CD4-positive, alpha-beta T cell treated with Interleukin-21 for 1 hour (primary cell): ENCODE results near the gene MARF1.
"Not testable (repeated sequence)": the region's sequence is repeated elsewhere in the genome, so short reads cannot be mapped to it uniquely, and the experiment has no call there.

ENCODE experiments used
- DNase-seq: peaks from one replicate; pipeline ENCODE4 v3.0.0-alpha.2; 2020

The MARF1 gene

DNA sequence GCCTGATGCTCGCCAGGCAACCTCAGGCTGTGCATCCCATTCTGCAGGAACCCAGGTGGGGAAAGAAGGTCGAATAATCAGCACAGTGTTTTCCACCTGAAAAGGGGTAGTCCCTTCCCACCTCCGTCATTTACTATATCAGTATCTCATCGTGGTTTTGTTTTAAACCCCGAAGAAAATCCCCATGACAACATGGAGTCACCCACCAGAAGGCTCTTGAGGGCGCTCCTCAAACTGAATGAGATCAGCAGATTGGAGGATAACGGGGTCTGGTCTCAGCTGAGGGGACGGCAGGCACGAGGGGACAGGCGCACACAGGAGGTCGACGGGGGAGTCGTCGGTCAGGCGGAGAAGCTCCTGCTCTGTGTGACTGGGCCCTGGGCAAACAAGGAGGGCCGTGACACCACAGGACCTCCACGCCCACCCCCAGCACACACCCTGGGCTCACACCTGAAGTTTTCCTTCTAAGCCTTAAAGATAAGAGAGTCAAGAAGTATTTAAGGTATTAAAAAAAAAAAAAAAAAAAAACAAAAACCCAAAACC lies 44.2 kb downstream of the MARF1 start:
- DNase-seq, result no peak

DNA sequence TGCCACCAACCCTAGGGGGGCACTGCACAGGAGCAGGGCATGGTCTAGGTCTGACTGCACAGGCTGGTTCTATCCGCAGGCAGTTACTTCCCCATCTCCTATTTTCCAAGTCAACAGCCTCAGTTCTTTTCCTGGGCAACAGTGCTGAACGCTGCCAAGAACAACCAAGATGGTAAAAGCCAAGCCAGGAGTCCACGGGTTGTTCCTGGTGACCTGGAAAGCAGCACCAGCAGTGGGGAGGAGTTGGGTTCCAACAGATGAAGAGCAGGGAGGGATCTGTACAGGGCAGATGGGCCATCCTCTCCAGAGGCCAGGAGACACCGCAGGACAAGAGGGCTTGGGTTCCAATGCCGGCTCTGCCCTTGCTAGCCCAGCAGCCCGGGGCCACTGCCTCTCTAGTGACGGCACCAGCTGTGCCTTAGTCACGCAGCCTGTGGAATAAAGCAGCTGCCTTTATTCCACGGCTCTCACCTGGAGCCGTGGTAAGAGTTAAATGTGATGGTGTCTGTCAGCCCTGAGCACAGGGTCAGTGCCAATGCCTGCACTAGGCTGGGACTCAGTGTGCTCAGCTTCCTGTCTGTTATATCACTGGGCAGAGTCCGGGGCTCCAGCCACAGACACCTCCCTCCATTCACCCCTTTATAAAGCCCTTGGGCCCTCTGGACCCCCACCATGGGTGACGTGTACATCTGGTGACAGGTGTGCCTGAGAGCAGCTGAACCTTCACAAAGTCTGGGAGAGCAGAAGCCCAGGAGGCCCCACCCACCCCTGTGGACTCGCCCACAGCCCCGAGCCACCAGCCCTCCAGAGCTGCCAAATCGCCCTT lies 44.9 kb downstream of the MARF1 start:
- DNase-seq, result no peak

DNA sequence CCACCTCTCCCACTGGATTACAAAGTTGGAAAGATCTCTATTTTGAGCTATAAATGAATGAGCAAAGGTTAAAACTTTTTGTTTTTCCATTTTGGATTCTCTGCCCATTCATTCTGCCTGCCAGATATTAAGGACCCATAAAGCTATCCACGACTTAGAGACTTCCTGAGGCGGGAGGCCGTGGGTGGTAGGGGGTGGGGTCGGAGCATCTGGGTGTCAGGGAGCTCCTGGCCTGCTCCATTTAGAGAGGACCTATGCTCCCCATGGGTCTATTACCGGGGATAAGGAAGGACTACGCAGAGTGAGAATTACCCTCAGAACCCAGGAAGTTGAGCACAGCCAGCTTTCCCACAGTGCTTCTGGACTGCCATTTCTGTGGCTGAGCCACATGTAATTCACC lies 45.8 kb downstream of the MARF1 start:
- no peak for DNase-seq

DNA sequence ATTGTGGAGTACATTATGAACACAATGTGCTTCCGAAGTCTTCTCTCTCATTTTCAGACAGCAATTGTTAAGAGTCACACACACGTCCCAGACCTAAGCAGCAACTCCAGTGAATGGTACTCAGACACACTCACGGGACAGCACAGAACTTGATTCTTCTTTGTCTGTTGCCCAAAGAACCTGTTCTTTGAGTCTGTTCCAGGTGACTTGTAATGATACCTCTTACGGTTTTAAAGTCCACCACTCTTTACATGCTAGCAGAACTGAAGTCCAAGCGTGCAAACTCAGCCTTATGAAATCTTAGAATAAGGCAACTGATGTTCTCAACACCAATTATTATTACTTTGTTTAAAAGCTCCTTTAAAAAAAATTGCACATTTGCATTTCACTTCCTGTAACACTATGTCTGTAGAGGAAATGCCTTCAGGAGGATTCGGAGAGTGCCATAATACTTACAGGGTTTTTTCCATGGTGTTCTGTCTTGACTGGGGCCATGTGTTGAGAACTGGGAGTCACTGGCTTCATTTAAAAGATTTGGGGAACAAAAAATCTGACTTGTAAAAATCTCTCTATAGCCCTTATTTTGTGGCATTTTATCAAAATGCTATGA lies 48.1 kb downstream of the MARF1 start:
- DNase-seq, result no peak

DNA sequence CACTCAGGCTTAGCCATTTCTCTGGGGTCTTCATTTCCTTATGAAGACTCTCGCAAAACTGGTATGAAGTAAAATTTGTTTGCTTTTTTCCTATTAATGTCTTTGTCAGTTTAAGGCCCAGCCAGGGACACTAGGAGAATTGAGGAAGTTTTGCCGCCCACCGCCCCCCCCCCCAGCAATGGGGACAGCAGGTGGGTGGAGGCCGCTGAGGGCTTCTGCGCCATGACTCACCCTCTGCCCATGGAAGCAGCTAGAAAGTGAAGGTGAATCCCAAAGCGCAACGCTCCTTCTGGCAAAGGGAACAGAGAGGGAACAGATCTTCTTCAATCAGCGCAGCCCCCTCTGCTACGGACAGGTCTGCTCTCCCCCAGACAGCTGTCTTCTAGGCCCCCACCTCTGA lies 49.7 kb downstream of the MARF1 start:
- DNase-seq, result no peak

DNA sequence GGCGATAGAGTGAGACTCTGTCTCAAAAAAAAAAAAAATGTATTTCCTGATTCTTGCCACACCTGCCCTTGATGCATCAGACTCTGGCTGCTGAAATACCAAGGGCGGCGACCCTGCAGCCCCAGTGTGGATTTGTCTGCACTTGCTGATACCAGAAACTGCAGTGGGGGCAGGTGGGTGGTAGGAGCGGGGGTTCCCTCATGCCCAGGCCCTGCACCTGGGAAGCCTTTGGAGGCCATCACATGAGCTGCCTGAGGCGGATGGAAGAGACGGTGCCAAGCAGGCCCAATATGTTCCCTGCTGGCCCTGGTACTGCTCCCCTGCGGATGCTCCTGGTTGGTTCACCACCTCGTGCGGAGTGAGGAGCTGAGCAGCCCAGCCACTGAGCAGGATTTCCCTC lies 50.6 kb downstream of the MARF1 start:
- DNase-seq, result peak; percentile 11

DNA sequence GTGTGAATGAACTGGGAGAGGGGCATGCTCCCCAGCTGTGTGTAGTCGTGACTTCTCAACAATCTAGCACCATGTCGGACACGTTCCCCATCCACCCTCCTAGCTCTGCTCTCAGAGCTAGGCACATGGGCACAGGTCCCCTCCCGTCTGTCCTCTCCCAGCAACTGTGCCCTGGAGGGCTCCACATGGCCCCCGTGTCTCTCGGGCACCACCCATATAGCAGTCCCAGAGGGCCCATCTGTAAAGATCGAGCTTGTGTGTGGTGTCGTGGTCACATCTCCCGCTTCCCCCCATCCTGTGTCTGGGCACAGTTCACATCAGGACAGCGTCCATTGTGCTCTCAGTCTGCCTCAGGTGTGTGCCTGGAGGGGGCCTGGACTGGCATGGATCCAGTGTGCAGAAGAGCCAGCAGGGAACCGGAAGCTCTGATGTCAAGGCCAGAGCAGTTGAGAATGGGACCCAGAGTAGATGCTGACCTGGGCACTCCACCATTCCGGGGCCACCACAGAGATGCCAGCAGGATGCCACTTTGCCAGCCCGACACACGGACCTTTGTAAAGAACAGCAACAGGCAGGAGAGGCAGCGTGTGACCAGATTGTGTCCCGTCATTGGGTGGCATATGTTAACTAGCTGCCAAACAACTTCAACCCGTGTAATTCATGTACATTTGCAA lies 55.7 kb downstream of the MARF1 start:
- DNase-seq, result no peak

GRCh38 chr16:15586716-15587115 lies 56.2 kb downstream of the MARF1 start:
- no peak for DNase-seq

- no peak for DNase-seq
These were observed 57.0 kb downstream of the MARF1 start for GRCh38 chr16:15585956-15586355.

- no peak for DNase-seq
These were observed 59.4 kb downstream of the MARF1 start for GRCh38 chr16:15583526-15583925.

GRCh38 chr16:15581127-15581815 lies 61.7 kb downstream of the MARF1 start:
- no peak for DNase-seq

DNA sequence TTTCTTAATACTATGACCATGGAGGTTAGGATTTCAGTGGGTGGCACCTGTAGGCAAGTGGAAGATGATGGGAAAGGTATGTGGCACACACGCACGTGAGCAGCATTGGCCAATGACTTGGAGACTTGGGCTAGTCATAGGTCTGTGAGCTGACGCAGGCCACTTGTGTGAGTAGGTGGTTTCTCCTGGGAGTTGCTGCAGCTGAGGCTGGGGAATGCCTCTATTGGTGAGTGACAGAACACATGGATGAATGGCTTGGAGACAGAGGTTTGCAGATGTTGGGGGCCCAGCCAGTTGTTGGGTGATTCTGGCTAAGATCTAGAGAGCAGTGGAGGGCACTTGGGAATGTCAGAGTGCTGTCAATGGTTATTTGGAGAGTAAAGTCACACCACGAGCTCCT lies 64.1 kb downstream of the MARF1 start:
- no peak for DNase-seq

DNA sequence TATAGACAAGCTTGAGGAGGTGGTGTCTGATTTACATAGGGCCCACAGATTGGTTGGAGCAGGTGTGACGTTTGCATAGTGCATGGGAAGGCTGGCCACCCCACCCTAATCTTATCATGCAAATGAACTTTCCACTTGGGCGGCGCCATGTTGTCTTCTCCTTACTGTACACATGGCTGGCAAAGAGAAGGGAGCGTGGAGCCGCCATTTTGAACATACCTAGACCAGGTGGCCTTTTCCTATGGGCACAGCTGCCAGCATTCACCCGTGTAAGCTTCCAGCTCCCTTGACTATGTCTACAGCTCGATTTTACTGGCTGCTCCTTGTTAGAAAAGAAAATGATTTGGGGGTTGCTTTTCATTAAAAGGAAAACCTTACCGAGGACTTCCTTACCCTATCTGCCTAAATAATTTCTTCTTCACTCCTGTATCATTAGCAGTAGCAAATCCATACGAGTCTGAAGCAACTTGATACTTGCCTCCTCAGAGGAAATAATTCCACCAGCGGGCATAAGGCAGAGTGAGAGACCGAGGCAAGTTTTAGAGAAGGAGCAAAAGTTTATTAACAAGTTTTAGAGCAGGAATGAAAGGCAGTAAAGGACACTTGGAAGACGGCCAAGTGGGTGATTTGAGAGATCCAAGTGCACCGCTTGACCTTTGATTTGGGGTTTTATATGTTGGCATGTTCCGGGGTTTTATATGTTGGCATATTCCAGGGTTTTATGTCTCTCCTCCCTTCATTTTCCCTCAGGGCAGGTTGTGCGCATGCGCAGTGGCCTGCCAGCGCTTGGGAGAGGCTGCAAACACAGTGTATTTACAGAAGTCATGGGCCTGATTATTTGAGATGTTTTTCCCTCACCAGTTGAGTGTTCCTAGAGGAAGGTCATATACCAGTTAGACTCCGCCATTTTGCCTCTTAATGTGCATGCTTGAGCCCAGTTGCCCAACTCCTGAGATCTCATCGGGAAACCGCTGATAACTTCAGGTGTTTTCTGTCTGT lies 65.7 kb downstream of the MARF1 start:
- DNase-seq, result no peak

- DNase-seq, result no peak
These were observed 67.5 kb downstream of the MARF1 start for GRCh38 chr16:15575293-15576049.

DNA sequence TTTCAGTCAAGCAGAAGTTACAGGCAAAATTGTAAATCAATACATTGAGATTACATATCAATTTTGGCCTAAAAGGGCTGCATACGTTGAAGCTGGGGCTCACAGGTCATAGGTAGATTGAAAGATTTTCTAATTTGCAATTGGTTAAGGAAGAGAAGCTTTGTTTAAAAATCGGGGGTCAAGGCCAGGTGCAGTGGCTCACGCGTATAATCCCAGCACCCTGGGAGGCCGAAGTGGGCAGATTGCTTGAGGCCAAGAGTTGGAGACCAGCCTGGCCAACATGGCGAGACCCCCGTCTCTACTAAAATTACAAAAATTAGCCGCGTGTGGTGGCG lies 68.4 kb downstream of the MARF1 start:
- no peak for DNase-seq

GRCh38 chr16:15573896-15574613 lies 68.9 kb downstream of the MARF1 start:
- not testable (repeated sequence) for DNase-seq

- DNase-seq, result no peak
These were observed 69.6 kb downstream of the MARF1 start for GRCh38 chr16:15573274-15573895.

DNA sequence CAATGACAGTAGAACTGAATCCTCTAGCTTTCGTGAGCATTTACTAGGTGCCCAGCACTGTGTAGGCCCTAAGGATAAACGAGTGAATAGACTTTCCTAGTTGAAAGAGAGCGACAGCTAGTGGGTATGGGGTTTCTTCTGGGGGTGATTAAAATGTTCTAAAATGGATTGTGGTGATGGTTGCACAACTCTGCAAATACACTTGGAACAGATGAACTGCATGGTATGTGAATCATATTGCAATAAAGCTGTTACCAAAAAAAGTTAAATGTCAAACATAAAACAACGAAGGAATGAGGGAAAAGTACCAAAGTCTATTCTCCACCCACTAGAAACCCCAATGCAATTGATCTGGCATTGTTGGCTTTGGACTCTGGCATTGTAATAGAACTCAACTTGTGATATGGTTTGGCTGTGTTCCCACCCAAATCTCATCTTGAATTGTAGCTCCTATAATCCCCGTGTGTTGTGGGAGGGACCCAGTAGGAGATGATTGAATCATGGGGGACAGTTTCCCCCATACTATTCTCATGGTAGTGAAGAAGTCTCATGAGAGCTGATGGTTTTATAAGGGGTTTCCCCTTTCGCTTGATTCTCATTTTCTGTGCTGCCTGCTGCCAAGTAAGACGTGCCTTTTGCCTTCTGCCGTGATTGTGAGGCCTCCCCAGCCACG lies 70.5 kb downstream of the MARF1 start:
- no peak for DNase-seq

GRCh38 chr16:15571557-15571956 lies 71.4 kb downstream of the MARF1 start:
- no peak for DNase-seq
